ENCODE results near the gene GARRE1. TPM values are rescaled to one million over a fixed set of nuclear protein-coding genes. Genes with fewer than 3 reads are reported as not detected.

GARRE1 gene
- total RNA-seq, 1 experiment from 2014 or later, result 22.1 TPM

GRCh38 chr19:34299576-34299975 lies 45.2 kb downstream of the GARRE1 start:
- Histone ChIP-seq H3K9me3 (ENCODE audit: low read length) (no peaks in the 10 kb centered on the region), H4K20me1 (ENCODE audit: insufficient read depth, low read depth, low read length) (no peaks in the 10 kb centered on the region), H3K4me3 (ENCODE audit: low read length) (no peak overlapping the region), H3K4me1 (ENCODE audit: low read length) (no peaks in the 10 kb centered on the region), H3K27me3 (ENCODE audit: low read length) (no peaks in the 10 kb centered on the region), H3K9ac (ENCODE audit: low read length) (no peak overlapping the region), H3K27ac (ENCODE audit: low read length) (no peak overlapping the region), H3K9me2 (replicated peaks; ENCODE audit: insufficient read depth, low read length) (no peaks in the 10 kb centered on the region), H3K79me2 (ENCODE audit: low read length) (peaks cover 51% of the 10 kb centered on the region), H2AFZ (ENCODE audit: low read length) (no peak overlapping the region), H3K4me2 (ENCODE audit: low read depth, low read length, poor library complexity, severe bottlenecking) (no peak overlapping the region), H3K36me3 (ENCODE audit: insufficient read depth, low read length) (peaks cover 3% of the 10 kb centered on the region; the same call in 1 of the 2 replicates)
- no peak for DNase-seq

DNA sequence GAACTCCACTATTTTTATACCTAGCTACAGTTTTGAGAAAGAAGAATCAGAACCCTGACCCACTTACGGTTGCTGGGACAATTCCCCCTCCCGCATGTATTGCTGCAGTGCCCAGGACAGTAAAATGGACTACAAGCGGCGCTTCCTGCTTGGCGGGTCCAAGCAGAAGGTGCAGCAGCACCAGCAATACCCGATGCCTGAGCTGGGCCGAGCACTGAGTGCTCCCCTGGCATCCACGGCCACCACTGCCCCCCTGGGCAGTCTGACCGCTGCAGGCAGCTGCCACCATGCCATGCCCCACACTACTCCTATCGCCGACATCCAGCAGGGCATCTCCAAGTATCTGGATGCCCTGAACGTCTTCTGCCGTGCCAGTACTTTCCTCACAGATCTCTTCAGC lies 46.0 kb downstream of the GARRE1 start:
- H3K9ac ChIP-seq (ENCODE audit: low read length), result no peak overlapping the region
- H3K9me2 ChIP-seq (replicated peaks; ENCODE audit: insufficient read depth, low read length), result no peaks in the 10 kb centered on the region
- peaks cover 48% of the 10 kb centered on the region for H3K79me2 ChIP-seq (ENCODE audit: low read length)
- no peaks in the 10 kb centered on the region for H3K27me3 ChIP-seq (ENCODE audit: low read length)
- peaks cover 3% of the 10 kb centered on the region; the same call in 1 of the 2 replicates for H3K36me3 ChIP-seq (ENCODE audit: insufficient read depth, low read length)
- no peaks in the 10 kb centered on the region for H3K9me3 ChIP-seq (ENCODE audit: low read length)
- no peaks in the 10 kb centered on the region for H3K4me1 ChIP-seq (ENCODE audit: low read length)
- no peak overlapping the region for H3K4me3 ChIP-seq (ENCODE audit: low read length)
- no peak overlapping the region for H2AFZ ChIP-seq (ENCODE audit: low read length)
- H3K27ac ChIP-seq (ENCODE audit: low read length), result no peak overlapping the region
- no peak overlapping the region for H3K4me2 ChIP-seq (ENCODE audit: low read depth, low read length, poor library complexity, severe bottlenecking)
- DNase-seq, result no peak
- no peaks in the 10 kb centered on the region for H4K20me1 ChIP-seq (ENCODE audit: insufficient read depth, low read depth, low read length)

- Histone ChIP-seq H4K20me1 (ENCODE audit: insufficient read depth, low read depth, low read length) (no peaks in the 10 kb centered on the region), H3K4me1 (ENCODE audit: low read length) (peaks cover 4% of the 10 kb centered on the region), H3K9me2 (replicated peaks; ENCODE audit: insufficient read depth, low read length) (no peaks in the 10 kb centered on the region), H3K4me2 (ENCODE audit: low read depth, low read length, poor library complexity, severe bottlenecking) (no peak overlapping the region), H3K27ac (ENCODE audit: low read length) (no peak overlapping the region), H2AFZ (ENCODE audit: low read length) (no peak overlapping the region), H3K4me3 (ENCODE audit: low read length) (no peak overlapping the region), H3K79me2 (ENCODE audit: low read length) (peaks cover 48% of the 10 kb centered on the region), H3K9ac (ENCODE audit: low read length) (no peak overlapping the region), H3K36me3 (ENCODE audit: insufficient read depth, low read length) (peaks cover 3% of the 10 kb centered on the region; the same call in 1 of the 2 replicates), H3K9me3 (ENCODE audit: low read length) (no peaks in the 10 kb centered on the region), H3K27me3 (ENCODE audit: low read length) (no peaks in the 10 kb centered on the region)
- no peak for DNase-seq
Measured at GRCh38 chr19:34300962-34301361, 46.6 kb downstream of the GARRE1 start.

Other genes starting within 250 kb of the GARRE1 start
- 171 and 205 TPM in 2 replicates for gene LSM14A, start 82.0 kb upstream of the GARRE1 start, total RNA-seq (2014; rRNA removed; shearing (Covaris generic); ENCODE audit: low replicate concordance)
- 219 and 234 TPM in 2 replicates for gene GPI, start 110.6 kb downstream of the GARRE1 start, total RNA-seq (2014; rRNA removed; shearing (Covaris generic); ENCODE audit: low replicate concordance)
- gene PDCD2L, start 149.8 kb downstream of the GARRE1 start, total RNA-seq (2014; rRNA removed; shearing (Covaris generic); ENCODE audit: low replicate concordance), result 38.1 and 38.7 TPM in 2 replicates
- 190 and 313 TPM in 2 replicates for gene UBA2, start 173.8 kb downstream of the GARRE1 start, total RNA-seq (2014; rRNA removed; shearing (Covaris generic); ENCODE audit: low replicate concordance)
- 0.72 and 1.1 TPM in 2 replicates for gene WTIP, start 227.2 kb downstream of the GARRE1 start, total RNA-seq (2014; rRNA removed; shearing (Covaris generic); ENCODE audit: low replicate concordance)